ENCODE measurements around the gene GABBR2.

- no peak for TF ChIP-seq CTCF (IDR thresholded peaks at IDR 0.05)
- no peak for TF ChIP-seq POLR2A (IDR thresholded peaks at IDR 0.05)
These were observed 175.6 kb downstream of the GABBR2 start for GRCh38 chr9:98533132-98533531.

Data from breast epithelium (tissue), 3 donors.